Vagina (tissue), 2 donors: ENCODE results near the gene TXNRD2. TPM values are rescaled to one million over a fixed set of nuclear protein-coding genes. Genes with fewer than 3 reads are reported as not detected.

Experiments used
- DNase-seq, 2 donors: peaks; one replicate each; pipeline ENCODE4 v3.0.0-alpha.2; 2017; ENCODE audit errors: extremely low spot score in 2 of 2
- H3K27ac ChIP-seq: fragments of 200-600 bp; sonication (generic); one replicate; pipeline ENCODE4 v1.5.1; 2019
- H3K27me3 ChIP-seq: fragments of 200-600 bp; sonication (generic); one replicate; pipeline ENCODE4 v1.5.1; 2019
- H3K36me3 ChIP-seq, 2 donors: fragments of 200-600 bp; sonication (generic); one replicate each; pipeline ENCODE4 v1.5.1; 2017 to 2019
- H3K4me1 ChIP-seq: fragments of 200-600 bp; sonication (generic); one replicate; pipeline ENCODE4 v1.5.1; 2019
- H3K4me3 ChIP-seq, 2 donors: fragments of 200-600 bp; sonication (generic); 1 replicate in 1 of 2; 2 replicates in 1 of 2; pipeline ENCODE4 v1.5.1; 2016 to 2019
- H3K9me3 ChIP-seq: fragments of 200-600 bp; sonication (generic); one replicate; pipeline ENCODE4 v1.5.1; 2019
- CTCF ChIP-seq, 3 experiments: fragments of 450-650 bp in 2 of 3; fragments of 200-600 bp in 1 of 3; sonication (generic) in 1 of 3; IDR thresholded peaks; one replicate each; pipeline ENCODE4 v1.5.1; 2017 to 2019; ENCODE audit warnings: antibody characterized with exemption in 3 of 3, mild to moderate bottlenecking in 2 of 3, moderate library complexity in 2 of 3
- POLR2A ChIP-seq, 2 donors: fragments of 450-650 bp; IDR thresholded peaks; one replicate each; pipeline ENCODE4 v1.6.1; 2017; ENCODE audit warnings: antibody characterized with exemption in 2 of 2, mild to moderate bottlenecking in 2 of 2, moderate library complexity in 2 of 2
- POLR2AphosphoS5 ChIP-seq, 2 donors: sonication (generic); formaldehyde crosslinking; IDR thresholded peaks; one replicate each; pipeline ENCODE4 v1.9.0; 2017; ENCODE audit warnings: antibody characterized with exemption in 2 of 2, mild to moderate bottlenecking in 2 of 2, low read depth in 1 of 2; ENCODE audit not compliant: insufficient read depth in 1 of 2
- intact Hi-C: fragments of 100-400 bp; cut with DNase I; formaldehyde crosslinking; loops from one replicate; pipeline ENCODE4 v1.15.1; 2023
- total RNA-seq: library from RNA; depleted of rRNA; stranded (reverse); fragments of >200 nt; gene quantifications from one replicate; pipeline ENCODE4 v1.2.3, GENCODE V29; 2016

TXNRD2 gene
- total RNA-seq, 1 donor from 2014 or later = 13.5 TPM

GRCh38 chr22:19868773-19869471, 72.7 kb downstream of the TXNRD2 start:
- H3K27ac ChIP-seq = no peak overlapping the region
- H3K9me3 ChIP-seq = no peaks in the 10 kb centered on the region
- H3K4me1 ChIP-seq = peaks cover 12% of the 10 kb centered on the region
- H3K4me3 ChIP-seq = no peak overlapping the region
- intact Hi-C loops = no loop called here
- no peaks in the 10 kb centered on the region for H3K36me3 ChIP-seq
- no peaks in the 10 kb centered on the region for H3K27me3 ChIP-seq
- no peak for DNase-seq
- TF ChIP-seq POLR2A (IDR thresholded peaks at IDR 0.05) (no peak), CTCF (IDR thresholded peaks at IDR 0.05) (no peak), POLR2AphosphoS5 (IDR thresholded peaks at IDR 0.05; ENCODE audit: insufficient read depth in 1 of 2, low read depth in 1 of 2) (no peak)

GRCh38 chr22:19868333-19868732, 73.3 kb downstream of the TXNRD2 start:
- H3K4me3 ChIP-seq = no peak overlapping the region
- H3K36me3 ChIP-seq = no peaks in the 10 kb centered on the region
- no peaks in the 10 kb centered on the region for H3K9me3 ChIP-seq
- TF ChIP-seq POLR2AphosphoS5 (IDR thresholded peaks at IDR 0.05; ENCODE audit: insufficient read depth in 1 of 2, low read depth in 1 of 2) (no peak), POLR2A (IDR thresholded peaks at IDR 0.05) (no peak), CTCF (IDR thresholded peaks at IDR 0.05) (no peak)
- intact Hi-C loops = no loop called here
- no peak overlapping the region for H3K27ac ChIP-seq
- peaks cover 6% of the 10 kb centered on the region for H3K4me1 ChIP-seq
- no peak for DNase-seq
- no peaks in the 10 kb centered on the region for H3K27me3 ChIP-seq

- no peaks in the 10 kb centered on the region for H3K4me1 ChIP-seq
- intact Hi-C loops = no loop called here
- no peaks in the 10 kb centered on the region for H3K36me3 ChIP-seq
- no peak for DNase-seq
- TF ChIP-seq CTCF (IDR thresholded peaks at IDR 0.05) = no peak
- no peak for TF ChIP-seq POLR2AphosphoS5 (IDR thresholded peaks at IDR 0.05; ENCODE audit: insufficient read depth in 1 of 2, low read depth in 1 of 2)
- TF ChIP-seq POLR2A (IDR thresholded peaks at IDR 0.05) = no peak
- no peaks in the 10 kb centered on the region for H3K9me3 ChIP-seq
- H3K27ac ChIP-seq = no peak overlapping the region
- no peaks in the 10 kb centered on the region for H3K27me3 ChIP-seq
- H3K4me3 ChIP-seq = no peak overlapping the region
These were observed 74.0 kb downstream of the TXNRD2 start for GRCh38 chr22:19867617-19868016.

- no peak for TF ChIP-seq POLR2A (IDR thresholded peaks at IDR 0.05)
- no peak for TF ChIP-seq CTCF (IDR thresholded peaks at IDR 0.05)
- TF ChIP-seq POLR2AphosphoS5 (IDR thresholded peaks at IDR 0.05; ENCODE audit: insufficient read depth in 1 of 2, low read depth in 1 of 2) = no peak
- intact Hi-C loops = no loop called here
- Histone ChIP-seq H3K9me3 (no peaks in the 10 kb centered on the region), H3K36me3 (no peaks in the 10 kb centered on the region), H3K27me3 (no peaks in the 10 kb centered on the region), H3K4me3 (no peak overlapping the region), H3K4me1 (no peaks in the 10 kb centered on the region), H3K27ac (no peak overlapping the region)
- no peak for DNase-seq
These were observed 75.0 kb downstream of the TXNRD2 start for GRCh38 chr22:19866665-19867009.

- no peak overlapping the region for H3K4me3 ChIP-seq
- no peak for DNase-seq
These were observed 76.3 kb downstream of the TXNRD2 start for GRCh38 chr22:19865141-19865829.

More at GRCh38 chr22:19865141-19865829, 76.3 kb downstream of the TXNRD2 start:
- no peaks in the 10 kb centered on the region for H3K36me3 ChIP-seq
- no peaks in the 10 kb centered on the region for H3K27me3 ChIP-seq
- intact Hi-C loops = no loop called here
- H3K9me3 ChIP-seq = no peaks in the 10 kb centered on the region
- H3K27ac ChIP-seq = no peak overlapping the region
- TF ChIP-seq CTCF (IDR thresholded peaks at IDR 0.05) (no peak), POLR2A (IDR thresholded peaks at IDR 0.05) (no peak), POLR2AphosphoS5 (IDR thresholded peaks at IDR 0.05; ENCODE audit: insufficient read depth in 1 of 2, low read depth in 1 of 2) (no peak)
- H3K4me1 ChIP-seq = no peaks in the 10 kb centered on the region
